GM21367 (cell line): ENCODE data around the gene APMAP.

Experiments used
- ATAC-seq: cut with Tn5 transposase; IDR thresholded peaks from one replicate; pipeline ENCODE4 v1.9.1; 2021; ENCODE audit not compliant: unreplicated experiment

The APMAP gene

GRCh38 chr20:24914388-24915241 is 77.9 kb downstream of the APMAP start:
- no peak for ATAC-seq

GRCh38 chr20:24913076-24913628 is 79.4 kb downstream of the APMAP start:
- no peak for ATAC-seq
